MM.1S (cell line): ENCODE data around the gene CHRD.

ENCODE experiments used
- DNase-seq: peaks from one replicate; pipeline ENCODE4 v3.0.0-alpha.2; 2015
- H2AFZ ChIP-seq: fragments of 300-600 bp; sonication (generic); 2 replicates; pipeline ENCODE4 v1.6.0; 2016; ENCODE audit warnings: antibody characterized with exemption, low read length
- H3F3A ChIP-seq: fragments of 300-600 bp; sonication (generic); 2 replicates; pipeline ENCODE4 v1.6.1; 2016; ENCODE audit warnings: mild to moderate bottlenecking, antibody characterized with exemption, low read length, moderate library complexity, mixed read lengths; ENCODE audit not compliant: insufficient read depth
- H3K27ac ChIP-seq: fragments of 300-600 bp; sonication (generic); 2 replicates; pipeline ENCODE4 v1.5.1; 2016; ENCODE audit warnings: mild to moderate bottlenecking, low read length
- H3K27me3 ChIP-seq: fragments of 300-600 bp; sonication (generic); replicated peaks from 2 replicates; pipeline ENCODE4 v1.6.0; 2016; ENCODE audit warnings: low read length; ENCODE audit not compliant: insufficient read depth
- H3K36me3 ChIP-seq: fragments of 300-600 bp; sonication (generic); replicated peaks from 2 replicates; pipeline ENCODE4 v1.6.1; 2016; ENCODE audit warnings: mild to moderate bottlenecking, low read length, mixed read lengths; ENCODE audit not compliant: insufficient read depth
- H3K4me1 ChIP-seq: fragments of 300-600 bp; sonication (generic); 2 replicates; pipeline ENCODE4 v1.6.1; 2016; ENCODE audit warnings: low read length, mixed read lengths
- H3K4me2 ChIP-seq: fragments of 300-600 bp; sonication (generic); 2 replicates; pipeline ENCODE4 v1.6.0; 2016; ENCODE audit warnings: low read depth, low read length
- H3K4me3 ChIP-seq: fragments of 300-600 bp; sonication (generic); 2 replicates; pipeline ENCODE4 v1.5.1; 2016; ENCODE audit warnings: low read length, mixed read lengths
- H3K79me2 ChIP-seq: fragments of 300-600 bp; sonication (generic); 2 replicates; pipeline ENCODE4 v1.6.1; 2016; ENCODE audit warnings: mixed run types, low read length, mixed read lengths
- H3K9ac ChIP-seq: fragments of 300-600 bp; sonication (generic); 2 replicates; pipeline ENCODE4 v1.6.1; 2016; ENCODE audit warnings: low read length, mixed read lengths
- H3K9me2 ChIP-seq: fragments of 300-600 bp; sonication (generic); replicated peaks from 2 replicates; pipeline ENCODE4 v1.6.1; 2016; ENCODE audit warnings: mild to moderate bottlenecking, low read length, mixed read lengths; ENCODE audit not compliant: insufficient read depth
- H3K9me3 ChIP-seq: fragments of 300-600 bp; sonication (generic); replicated peaks from 2 replicates; pipeline ENCODE4 v1.6.1; 2016; ENCODE audit warnings: mild to moderate bottlenecking, low read length, mixed read lengths; ENCODE audit not compliant: insufficient read depth
- H4K20me1 ChIP-seq: fragments of 300-600 bp; sonication (generic); 2 replicates; pipeline ENCODE4 v1.6.1; 2016; ENCODE audit warnings: mild to moderate bottlenecking, low read length, moderate library complexity, mixed read lengths; ENCODE audit not compliant: insufficient read depth
- CTCF ChIP-seq: fragments of 300-600 bp; sonication (generic); IDR thresholded peaks from 2 replicates; pipeline ENCODE4 v1.5.1; 2016; ENCODE audit warnings: antibody characterized with exemption, low read length, mixed read lengths
- EZH2 ChIP-seq: fragments of 300-600 bp; sonication (generic); optimal IDR thresholded peaks from 2 replicates; pipeline ENCODE3; 2017; ENCODE audit warnings: low read depth, mild to moderate bottlenecking, antibody characterized with exemption, low read length, mixed read lengths
- EZH2phosphoT487 ChIP-seq: fragments of 300-600 bp; sonication (generic); IDR thresholded peaks from 2 replicates; pipeline ENCODE4 v1.6.1; 2018; ENCODE audit warnings: antibody characterized with exemption, low read length

The CHRD gene

GRCh38 chr3:184351511-184352148, 28.2 kb upstream of the CHRD start:
- Histone ChIP-seq H4K20me1 (no peaks in the 10 kb centered on the region), H3K27me3 (no peaks in the 10 kb centered on the region), H3K4me3 (no peak overlapping the region), H3K36me3 (no peaks in the 10 kb centered on the region), H3K4me2 (no peak overlapping the region), H3K9me3 (no peaks in the 10 kb centered on the region), H3K4me1 (no peaks in the 10 kb centered on the region), H3K27ac (no peak overlapping the region), H3K9ac (no peak overlapping the region), H3F3A (no peaks in the 10 kb centered on the region), H2AFZ (no peak overlapping the region), H3K9me2 (no peaks in the 10 kb centered on the region), H3K79me2 (no peaks in the 10 kb centered on the region)
- TF ChIP-seq EZH2phosphoT487: no peak
- TF ChIP-seq CTCF: no peak
- no peak for TF ChIP-seq EZH2
- no peak for DNase-seq

- no peak for TF ChIP-seq CTCF
- no peak for TF ChIP-seq EZH2phosphoT487
- TF ChIP-seq EZH2: no peak
- H3F3A ChIP-seq: no peaks in the 10 kb centered on the region
- no peak for DNase-seq
- H3K9me2 ChIP-seq: no peaks in the 10 kb centered on the region
- no peaks in the 10 kb centered on the region for H3K9me3 ChIP-seq
- H3K4me2 ChIP-seq: no peak overlapping the region
- no peak overlapping the region for H3K9ac ChIP-seq
- H3K27ac ChIP-seq: no peak overlapping the region
- no peaks in the 10 kb centered on the region for H3K36me3 ChIP-seq
- H2AFZ ChIP-seq: no peak overlapping the region
- no peaks in the 10 kb centered on the region for H4K20me1 ChIP-seq
- H3K79me2 ChIP-seq: no peaks in the 10 kb centered on the region
- no peaks in the 10 kb centered on the region for H3K4me1 ChIP-seq
- no peaks in the 10 kb centered on the region for H3K27me3 ChIP-seq
- no peak overlapping the region for H3K4me3 ChIP-seq
These were observed 27.6 kb upstream of the CHRD start for GRCh38 chr3:184352149-184352785.

- H3K4me3 ChIP-seq: no peak overlapping the region
- H3F3A ChIP-seq: no peaks in the 10 kb centered on the region
- no peaks in the 10 kb centered on the region for H3K36me3 ChIP-seq
- H3K27me3 ChIP-seq: no peaks in the 10 kb centered on the region
- no peaks in the 10 kb centered on the region for H3K9me3 ChIP-seq
- no peaks in the 10 kb centered on the region for H3K79me2 ChIP-seq
- H3K9me2 ChIP-seq: no peaks in the 10 kb centered on the region
- no peaks in the 10 kb centered on the region for H4K20me1 ChIP-seq
- H2AFZ ChIP-seq: no peak overlapping the region
- no peak overlapping the region for H3K4me2 ChIP-seq
- H3K27ac ChIP-seq: no peak overlapping the region
- H3K4me1 ChIP-seq: no peaks in the 10 kb centered on the region
- no peak for DNase-seq
- no peak for TF ChIP-seq EZH2phosphoT487
- TF ChIP-seq CTCF: no peak
- no peak for TF ChIP-seq EZH2
- no peak overlapping the region for H3K9ac ChIP-seq
These were observed 26.8 kb upstream of the CHRD start for GRCh38 chr3:184352897-184353545.
